ENCODE results near the gene FGD5. TPM values are rescaled to one million over a fixed set of nuclear protein-coding genes. Genes with fewer than 3 reads are reported as not detected.

The FGD5 gene
- total and polyA plus RNA-seq, 2 donors (not counting 1 experiment from before 2014, with no cell fraction given): not detected

- Histone ChIP-seq H3K4me3 (ENCODE audit: control extremely low read depth in 1 of 5, extremely low read depth in 1 of 5, insufficient read depth in 1 of 5, low read depth in 2 of 5, low read length in 4 of 5) (no peak overlapping the region), H3K4me1 (ENCODE audit: control insufficient read depth in 2 of 2, insufficient read depth in 2 of 2, low read length in 2 of 2) (no peaks in the 10 kb centered on the region), H3K9ac (ENCODE audit: low read length) (no peak overlapping the region), H3K79me2 (ENCODE audit: control insufficient read depth, insufficient read depth, low read length) (no peaks in the 10 kb centered on the region), H3K9me3 (ENCODE audit: control extremely low read depth in 1 of 3, control insufficient read depth in 2 of 3, insufficient read depth in 1 of 3, low read length in 2 of 3) (peaks cover 0 to 9% (median 0%) of the 10 kb centered on the region in 3 donors), H3K27me3 (replicated peaks in 1 of 4; ENCODE audit: control extremely low read depth in 1 of 4, control insufficient read depth in 3 of 4, insufficient read depth in 4 of 4, low read length in 3 of 4) (peaks cover 0 to 2% (median 0%) of the 10 kb centered on the region in 4 experiments), H3K36me3 (replicated peaks in 1 of 2; ENCODE audit: control extremely low read depth in 1 of 2, control insufficient read depth in 1 of 2, extremely low read depth in 1 of 2, insufficient read depth in 2 of 2, low read length in 1 of 2) (no peaks in the 10 kb centered on the region), H2AFZ (ENCODE audit: insufficient read depth, low read depth, low read length, poor library complexity, severe bottlenecking) (no peak overlapping the region), H3K4me2 (replicated peaks; ENCODE audit: low read depth, low read length, poor library complexity, severe bottlenecking) (no peak overlapping the region), H4K20me1 (ENCODE audit: control insufficient read depth, insufficient read depth, low read length, poor library complexity, severe bottlenecking) (no peaks in the 10 kb centered on the region), H3K27ac (ENCODE audit: low read length in 2 of 2) (no peak overlapping the region)
- DNase-seq (no peak), ATAC-seq (ENCODE audit: low read depth) (no peak)
- Mint-ChIP-seq H3K27me3 (peaks cover 21% of the 10 kb centered on the region), H3K4me1 (no peaks in the 10 kb centered on the region), H3K27ac (no peak overlapping the region), H3K9me3 (ENCODE audit: insufficient read depth) (no peaks in the 10 kb centered on the region), H3K4me3 (no peak overlapping the region)
- ChIA-PET POLR2A (no interaction called here), CTCF (no interaction called here)
- WGBS (ENCODE audit: insufficient coverage): 86% methylated on average over 3 of the region's 4 CpGs
- intact Hi-C loops (cut with micrococcal nuclease): no loop called here
- no peak for TF ChIP-seq EZH2 (IDR thresholded peaks at IDR 0.05; ENCODE audit: borderline replicate concordance, insufficient read depth, low read depth, low read length, poor library complexity, severe bottlenecking)
- no peak for TF ChIP-seq CTCF (IDR thresholded peaks at IDR 0.05)
These were observed 53.9 kb downstream of the FGD5 start for GRCh38 chr3:14872706-14873105.

GRCh38 chr3:14874784-14875183, 56.0 kb downstream of the FGD5 start:
- H3K4me3 ChIP-seq (ENCODE audit: control extremely low read depth in 1 of 5, extremely low read depth in 1 of 5, insufficient read depth in 1 of 5, low read depth in 2 of 5, low read length in 4 of 5): no peak overlapping the region
- intact Hi-C loops (cut with micrococcal nuclease): no loop called here
- ChIA-PET POLR2A (no interaction called here), CTCF (no interaction called here)
- no peak overlapping the region for H3K27ac ChIP-seq (ENCODE audit: low read length in 2 of 2)
- no peaks in the 10 kb centered on the region for H3K27me3 ChIP-seq (replicated peaks in 1 of 4; ENCODE audit: control extremely low read depth in 1 of 4, control insufficient read depth in 3 of 4, insufficient read depth in 4 of 4, low read length in 3 of 4)
- no peak overlapping the region for H3K4me2 ChIP-seq (replicated peaks; ENCODE audit: low read depth, low read length, poor library complexity, severe bottlenecking)
- Mint-ChIP-seq H3K27ac (no peak overlapping the region), H3K4me3 (no peak overlapping the region), H3K27me3 (peaks cover 28% of the 10 kb centered on the region), H3K4me1 (no peaks in the 10 kb centered on the region), H3K9me3 (ENCODE audit: insufficient read depth) (no peaks in the 10 kb centered on the region)
- H3K9me3 ChIP-seq (ENCODE audit: control extremely low read depth in 1 of 3, control insufficient read depth in 2 of 3, insufficient read depth in 1 of 3, low read length in 2 of 3): peaks cover 0 to 4% (median 0%) of the 10 kb centered on the region in 3 donors
- no peaks in the 10 kb centered on the region for H3K4me1 ChIP-seq (ENCODE audit: control insufficient read depth in 2 of 2, insufficient read depth in 2 of 2, low read length in 2 of 2)
- no peaks in the 10 kb centered on the region for H3K36me3 ChIP-seq (replicated peaks in 1 of 2; ENCODE audit: control extremely low read depth in 1 of 2, control insufficient read depth in 1 of 2, extremely low read depth in 1 of 2, insufficient read depth in 2 of 2, low read length in 1 of 2)
- no peak for DNase-seq
- no peak for TF ChIP-seq CTCF (IDR thresholded peaks at IDR 0.05)
- TF ChIP-seq EZH2 (IDR thresholded peaks at IDR 0.05; ENCODE audit: borderline replicate concordance, insufficient read depth, low read depth, low read length, poor library complexity, severe bottlenecking): no peak
- H3K79me2 ChIP-seq (ENCODE audit: control insufficient read depth, insufficient read depth, low read length): no peaks in the 10 kb centered on the region
- H4K20me1 ChIP-seq (ENCODE audit: control insufficient read depth, insufficient read depth, low read length, poor library complexity, severe bottlenecking): no peaks in the 10 kb centered on the region
- 95% methylated on average over 4 of the region's 4 CpGs for WGBS (ENCODE audit: insufficient coverage)
- no peak overlapping the region for H3K9ac ChIP-seq (ENCODE audit: low read length)
- ATAC-seq (ENCODE audit: low read depth): no peak
- no peak overlapping the region for H2AFZ ChIP-seq (ENCODE audit: insufficient read depth, low read depth, low read length, poor library complexity, severe bottlenecking)
